Hepatocyte (in vitro differentiated cells): Measurements from ENCODE around the gene RWDD2A. TPM values are rescaled to one million over a fixed set of nuclear protein-coding genes. Genes with fewer than 3 reads are reported as not detected.

Source experiments
- DNase-seq: peaks from one replicate; pipeline ENCODE4 v3.0.0-alpha.2; 2016; ENCODE audit warnings: low spot score
- H2AFZ ChIP-seq: fragments of 200-600 bp; sonication (generic); 2 replicates; pipeline ENCODE4 v1.6.0; 2016; ENCODE audit warnings: antibody characterized with exemption, mild to moderate bottlenecking
- H3K27ac ChIP-seq: fragments of 200-600 bp; sonication (generic); 2 replicates; pipeline ENCODE4 v1.5.1; 2016; ENCODE audit warnings: mild to moderate bottlenecking
- H3K27me3 ChIP-seq: fragments of 200-600 bp; sonication (generic); 2 replicates; pipeline ENCODE4 v1.6.1; 2016
- H3K36me3 ChIP-seq: fragments of 200-600 bp; sonication (generic); replicated peaks from 2 replicates; pipeline ENCODE4 v1.5.1; 2016; ENCODE audit warnings: low read depth; ENCODE audit not compliant: insufficient read depth
- H3K4me1 ChIP-seq: fragments of 200-600 bp; sonication (generic); 2 replicates; pipeline ENCODE4 v1.5.1; 2016; ENCODE audit warnings: mild to moderate bottlenecking, moderate library complexity; ENCODE audit not compliant: insufficient read depth
- H3K4me2 ChIP-seq: fragments of 200-600 bp; sonication (generic); 2 replicates; pipeline ENCODE4 v1.6.0; 2016
- H3K4me3 ChIP-seq: fragments of 200-600 bp; sonication (generic); 2 replicates; pipeline ENCODE4 v1.5.1; 2016; ENCODE audit warnings: mild to moderate bottlenecking
- H3K79me2 ChIP-seq: fragments of 200-600 bp; sonication (generic); 2 replicates; pipeline ENCODE4 v1.6.0; 2017; ENCODE audit warnings: mild to moderate bottlenecking
- H3K9me2 ChIP-seq: fragments of 200-600 bp; sonication (generic); replicated peaks from 2 replicates; pipeline ENCODE4 v1.6.0; 2017; ENCODE audit warnings: mild to moderate bottlenecking; ENCODE audit not compliant: insufficient read depth
- H3K9me3 ChIP-seq: fragments of 200-600 bp; sonication (generic); 2 replicates; pipeline ENCODE4 v1.5.1; 2016; ENCODE audit warnings: low read depth, mild to moderate bottlenecking
- H4K20me1 ChIP-seq: fragments of 200-600 bp; sonication (generic); 2 replicates; pipeline ENCODE4 v1.6.0; 2016; ENCODE audit warnings: mild to moderate bottlenecking; ENCODE audit not compliant: insufficient read depth, poor library complexity, severe bottlenecking
- EZH2 ChIP-seq: fragments of 200-600 bp; sonication (generic); IDR thresholded peaks from 2 replicates; pipeline ENCODE4 v1.6.1; 2016; ENCODE audit warnings: antibody characterized with exemption, mild to moderate bottlenecking, borderline replicate concordance
- EZH2phosphoT487 ChIP-seq: fragments of 200-600 bp; sonication (generic); IDR thresholded peaks from one replicate; pipeline ENCODE4 v1.6.1; 2018; ENCODE audit warnings: antibody characterized with exemption, mild to moderate bottlenecking, low read depth, moderate library complexity; ENCODE audit not compliant: unreplicated experiment, severe bottlenecking
- WGBS: methylation state at CpG from one replicate; pipeline ENCODE4 v1.1.6; 2016; ENCODE audit warnings: low lambda C conversion rate; ENCODE audit errors: missing lambda C conversion rate; 5-methylcytosine and 5-hydroxymethylcytosine counted together
- polyA plus RNA-seq: library from polyadenylated mRNA; unstranded; fragments of >200 nt; fragmentation: Nextera tagmentation; extraction: Ambion mirVana; gene quantifications from 2 replicates; pipeline ENCODE4 v1.2.1, GENCODE V29; 2016
- total RNA-seq: library from RNA; depleted of rRNA; stranded (reverse); fragments of >200 nt; gene quantifications from 2 replicates; pipeline ENCODE4 v1.2.3, GENCODE V29; 2014
- TF ChIP-seq, protein P1 (sequence below): fragments of 200-600 bp; sonication (generic); IDR thresholded peaks from 2 replicates; pipeline ENCODE4 v1.5.1; 2016; ENCODE audit warnings: antibody characterized with exemption, mild to moderate bottlenecking; ENCODE audit not compliant: poor library complexity

RWDD2A gene
- total and polyA plus RNA-seq, 2 experiments from 2014 or later = 5.4 to 6.2 TPM

DNA sequence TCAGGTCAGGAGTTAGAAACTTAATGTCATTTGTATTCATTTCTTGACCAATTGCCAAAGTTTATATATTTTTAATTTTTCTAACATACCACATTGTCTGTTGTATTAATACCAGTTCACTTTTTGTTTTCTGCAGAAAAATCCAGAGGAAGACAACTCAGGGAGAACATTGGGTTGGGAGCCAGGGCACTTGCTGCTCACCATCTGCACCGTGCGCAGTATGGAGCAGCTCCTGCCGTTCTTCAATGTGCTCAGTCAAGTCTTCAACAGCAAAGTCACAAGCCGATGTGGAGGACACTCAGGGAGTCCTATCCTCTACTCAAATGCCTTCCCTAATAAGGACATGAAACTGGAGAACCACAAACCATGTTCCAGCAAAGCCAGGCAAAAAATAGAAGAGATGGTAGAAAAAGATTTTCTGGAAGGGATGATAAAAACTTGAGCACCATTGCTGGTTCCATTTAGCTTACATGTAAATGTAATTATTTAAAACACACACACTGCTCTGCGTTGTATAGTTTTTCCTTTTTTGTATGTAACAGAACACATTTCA lies 25.4 kb upstream of the RWDD2A start:
- no peaks in the 10 kb centered on the region for H3K79me2 ChIP-seq
- no peak for DNase-seq
- 95% methylated on average over 5 of the region's 5 CpGs for WGBS

DNA sequence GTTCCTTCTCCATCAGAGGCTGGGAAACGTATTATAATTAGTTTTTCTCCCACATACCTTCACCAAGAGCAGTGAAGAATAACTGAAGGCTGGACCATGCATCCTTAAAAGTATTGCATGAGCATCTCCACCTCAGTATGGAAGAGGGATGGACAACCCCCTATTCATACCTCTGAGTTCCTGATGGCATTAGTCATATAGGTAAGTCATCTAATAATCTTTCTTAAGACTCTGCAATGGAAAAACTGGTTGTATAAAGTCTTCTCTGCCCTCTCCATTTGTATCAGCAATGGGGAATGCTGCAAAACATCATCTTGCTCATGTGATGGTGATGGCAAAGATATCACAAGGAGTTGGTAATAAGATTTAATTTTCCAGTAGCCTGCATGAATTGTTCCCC lies 24.6 kb upstream of the RWDD2A start:
- H3K27ac ChIP-seq = no peak overlapping the region
- WGBS = 93% methylated on average over 1 of the region's 1 CpG
- no peak overlapping the region for H2AFZ ChIP-seq
- TF ChIP-seq EZH2 (no peak), EZH2phosphoT487 (no peak)
- TF ChIP-seq, protein P1, sequence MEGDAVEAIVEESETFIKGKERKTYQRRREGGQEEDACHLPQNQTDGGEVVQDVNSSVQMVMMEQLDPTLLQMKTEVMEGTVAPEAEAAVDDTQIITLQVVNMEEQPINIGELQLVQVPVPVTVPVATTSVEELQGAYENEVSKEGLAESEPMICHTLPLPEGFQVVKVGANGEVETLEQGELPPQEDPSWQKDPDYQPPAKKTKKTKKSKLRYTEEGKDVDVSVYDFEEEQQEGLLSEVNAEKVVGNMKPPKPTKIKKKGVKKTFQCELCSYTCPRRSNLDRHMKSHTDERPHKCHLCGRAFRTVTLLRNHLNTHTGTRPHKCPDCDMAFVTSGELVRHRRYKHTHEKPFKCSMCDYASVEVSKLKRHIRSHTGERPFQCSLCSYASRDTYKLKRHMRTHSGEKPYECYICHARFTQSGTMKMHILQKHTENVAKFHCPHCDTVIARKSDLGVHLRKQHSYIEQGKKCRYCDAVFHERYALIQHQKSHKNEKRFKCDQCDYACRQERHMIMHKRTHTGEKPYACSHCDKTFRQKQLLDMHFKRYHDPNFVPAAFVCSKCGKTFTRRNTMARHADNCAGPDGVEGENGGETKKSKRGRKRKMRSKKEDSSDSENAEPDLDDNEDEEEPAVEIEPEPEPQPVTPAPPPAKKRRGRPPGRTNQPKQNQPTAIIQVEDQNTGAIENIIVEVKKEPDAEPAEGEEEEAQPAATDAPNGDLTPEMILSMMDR = no peak
- no peak for DNase-seq
- H3K9me2 ChIP-seq = no peaks in the 10 kb centered on the region
- no peaks in the 10 kb centered on the region for H3K79me2 ChIP-seq
- no peak overlapping the region for H3K4me2 ChIP-seq
- no peaks in the 10 kb centered on the region for H3K9me3 ChIP-seq
- H3K36me3 ChIP-seq = peaks cover 14% of the 10 kb centered on the region
- H3K27me3 ChIP-seq = no peaks in the 10 kb centered on the region
- no peak overlapping the region for H3K4me3 ChIP-seq
- no peaks in the 10 kb centered on the region for H3K4me1 ChIP-seq
- no peaks in the 10 kb centered on the region for H4K20me1 ChIP-seq

More for the DNA sequence above, 25.4 kb upstream of the RWDD2A start:
- no peaks in the 10 kb centered on the region for H3K9me3 ChIP-seq
- no peak for TF ChIP-seq EZH2
- TF ChIP-seq, protein P1 = no peak
- TF ChIP-seq EZH2phosphoT487 = no peak
- H3K4me1 ChIP-seq = no peaks in the 10 kb centered on the region
- H4K20me1 ChIP-seq = no peaks in the 10 kb centered on the region
- H3K4me2 ChIP-seq = no peak overlapping the region
- no peak overlapping the region for H3K27ac ChIP-seq
- H3K27me3 ChIP-seq = no peaks in the 10 kb centered on the region
- H3K36me3 ChIP-seq = peaks cover 8% of the 10 kb centered on the region
- no peak overlapping the region for H3K4me3 ChIP-seq
- no peaks in the 10 kb centered on the region for H3K9me2 ChIP-seq
- H2AFZ ChIP-seq = no peak overlapping the region

DNA sequence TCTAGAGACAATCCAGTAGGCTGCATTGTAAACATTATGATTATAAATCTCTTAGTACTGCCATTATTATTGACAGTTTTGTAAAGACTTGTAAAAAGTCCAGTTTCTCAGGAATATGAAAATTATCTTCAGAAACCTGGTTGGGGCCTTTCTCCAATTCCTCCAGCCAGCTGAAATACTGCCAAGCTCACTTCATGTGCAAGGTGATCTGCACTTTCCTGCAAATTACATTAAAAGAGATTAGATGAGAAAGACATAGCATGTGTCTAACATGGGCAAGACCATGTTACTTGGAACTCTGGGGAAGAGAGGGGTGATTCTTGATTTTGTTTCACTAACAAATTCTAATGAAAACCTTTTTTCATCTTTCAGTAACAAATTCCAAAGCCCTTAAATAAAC lies 24.1 kb upstream of the RWDD2A start:
- Histone ChIP-seq H3K4me3 (no peak overlapping the region), H3K9me2 (no peaks in the 10 kb centered on the region), H3K27me3 (no peaks in the 10 kb centered on the region), H3K4me1 (no peaks in the 10 kb centered on the region), H3K36me3 (peaks cover 14% of the 10 kb centered on the region), H3K79me2 (no peaks in the 10 kb centered on the region), H3K4me2 (no peak overlapping the region), H2AFZ (no peak overlapping the region), H3K9me3 (no peaks in the 10 kb centered on the region), H4K20me1 (no peaks in the 10 kb centered on the region), H3K27ac (no peak overlapping the region)
- TF ChIP-seq EZH2phosphoT487 (no peak), EZH2 (no peak)
- TF ChIP-seq, protein P1 = no peak
- DNase-seq = no peak

DNA sequence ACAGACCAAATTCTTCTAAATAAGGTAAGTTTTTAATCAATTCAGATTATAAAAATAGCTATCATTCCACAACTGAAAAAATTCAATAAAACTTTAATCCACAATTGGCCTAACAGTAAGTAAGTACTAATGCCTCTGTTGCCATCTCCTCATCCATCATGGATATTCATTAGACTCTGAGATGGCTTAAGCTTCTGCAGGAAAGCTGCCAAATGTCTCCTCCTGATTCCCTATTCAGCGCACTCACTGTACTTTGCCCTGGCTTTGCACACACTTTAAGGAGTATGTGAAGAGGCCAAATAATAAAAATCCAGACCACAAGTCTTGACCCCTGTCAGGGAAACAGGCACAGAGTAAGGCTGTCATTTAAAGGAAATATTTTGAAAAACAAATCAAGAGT lies 23.6 kb upstream of the RWDD2A start:
- Histone ChIP-seq H4K20me1 (no peaks in the 10 kb centered on the region), H3K9me3 (no peaks in the 10 kb centered on the region), H3K4me1 (no peaks in the 10 kb centered on the region), H3K4me3 (no peak overlapping the region), H3K27me3 (no peaks in the 10 kb centered on the region), H3K36me3 (peaks cover 14% of the 10 kb centered on the region), H3K79me2 (peaks cover 2% of the 10 kb centered on the region), H2AFZ (no peak overlapping the region), H3K4me2 (no peak overlapping the region), H3K9me2 (no peaks in the 10 kb centered on the region), H3K27ac (no peak overlapping the region)
- 71% methylated on average over 1 of the region's 1 CpG for WGBS
- TF ChIP-seq, protein P1 = no peak
- TF ChIP-seq EZH2 (no peak), EZH2phosphoT487 (no peak)
- DNase-seq = no peak
